ENCODE data around the gene KRT34.
"Not testable (repeated sequence)": the region's sequence is repeated elsewhere in the genome, so short reads cannot be mapped to it uniquely, and the experiment has no call there.

The KRT34 gene

DNA sequence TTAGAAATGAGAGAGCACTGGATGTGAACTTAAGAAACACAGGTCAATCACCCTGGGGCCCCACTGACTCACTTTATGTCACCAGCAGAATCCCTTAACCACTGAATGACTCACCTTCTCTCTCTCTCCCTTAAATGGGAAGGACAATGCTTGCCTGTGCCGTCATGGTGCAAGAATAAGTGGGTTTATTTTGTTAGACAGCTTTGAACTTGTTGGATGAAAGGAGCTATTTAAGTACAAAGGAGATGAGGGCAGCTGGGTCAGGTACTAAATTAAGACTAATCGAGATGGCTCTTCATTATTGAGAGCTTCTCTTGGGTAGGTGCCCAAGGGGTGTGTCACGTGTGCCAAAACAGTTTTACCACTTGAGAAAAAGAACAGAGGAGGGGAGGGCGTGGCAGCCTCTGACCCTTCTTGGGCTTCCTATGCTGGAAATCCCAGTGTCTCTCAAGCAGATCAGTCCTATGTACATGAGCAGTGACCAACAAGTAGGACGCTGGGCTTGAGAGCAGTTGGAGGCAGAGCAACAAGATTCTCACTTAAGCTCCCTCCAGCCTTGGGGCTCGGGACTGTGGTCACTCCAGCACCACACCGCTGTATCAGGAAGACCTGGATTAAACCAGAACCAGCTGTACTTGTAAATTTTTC is 22.0 kb upstream of the KRT34 start:
- no peak for DNase-seq (ENCODE audit: low read depth, low spot score)

- DNase-seq (ENCODE audit: low read depth, low spot score), result no peak
These were observed 21.4 kb upstream of the KRT34 start for GRCh38 chr17:41403404-41404023.

DNA sequence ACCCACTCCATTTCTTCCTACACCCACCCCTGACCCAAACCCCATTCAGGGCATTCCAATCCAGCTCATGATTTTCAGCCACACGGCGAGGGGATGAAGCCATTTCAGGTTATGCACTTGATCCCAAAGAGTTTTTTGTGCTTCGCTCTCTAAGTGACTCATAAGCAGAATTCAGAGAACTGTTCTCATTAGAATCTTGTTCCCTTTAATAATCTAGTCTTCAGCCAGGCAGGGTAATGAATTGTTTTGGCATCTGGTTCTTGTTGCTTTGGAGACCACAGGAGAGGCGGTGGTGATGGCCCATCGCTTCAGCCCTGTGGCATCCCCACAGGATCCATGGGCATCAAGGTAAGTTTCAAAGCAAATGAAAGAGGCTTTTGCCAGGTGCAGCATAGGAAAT is 20.1 kb upstream of the KRT34 start:
- DNase-seq (ENCODE audit: low read depth, low spot score), result no peak

DNA sequence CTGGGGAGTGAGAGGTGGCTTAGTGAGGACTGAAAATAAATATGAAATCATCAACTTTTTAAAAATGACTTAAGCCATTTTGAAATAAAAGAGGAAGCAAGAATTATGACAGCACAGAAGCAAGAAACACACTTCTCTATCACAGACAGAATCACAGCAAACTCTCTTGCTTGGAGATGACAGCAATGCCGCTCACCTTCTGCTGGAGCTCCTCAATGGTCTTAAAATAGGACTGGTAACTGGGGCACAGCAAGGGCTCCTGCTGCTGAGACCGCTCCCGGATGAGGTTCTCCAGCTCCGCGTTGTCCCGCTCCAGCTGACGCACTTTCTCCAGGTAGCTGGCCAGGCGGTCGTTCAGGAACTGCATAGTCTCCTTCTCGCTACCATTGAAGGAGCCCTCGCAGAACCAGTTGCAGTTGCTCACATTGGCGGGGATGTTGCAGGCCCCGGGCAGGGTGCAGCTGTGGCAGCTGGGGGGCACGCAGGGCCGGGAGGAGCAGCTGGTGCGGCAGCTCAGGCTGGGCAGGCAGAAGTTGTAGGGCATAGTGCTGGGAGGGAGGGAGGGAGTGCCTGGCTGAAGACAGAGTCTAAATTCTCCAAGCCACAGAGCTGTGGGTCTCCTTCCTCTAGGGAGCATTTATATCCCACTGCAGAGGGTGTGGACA is 15.0 kb upstream of the KRT34 start, which contains the start of gene KRT31:
KRT31 (minus strand) TSS at position 613 of the 665 bp plus-strand sequence; CDS start at position 544, 69 bp downstream.
- DNase-seq (ENCODE audit: low read depth, low spot score), result no peak

- no peak for DNase-seq (ENCODE audit: low read depth, low spot score)
These were observed 14.2 kb upstream of the KRT34 start for GRCh38 chr17:41396340-41396739.

DNA sequence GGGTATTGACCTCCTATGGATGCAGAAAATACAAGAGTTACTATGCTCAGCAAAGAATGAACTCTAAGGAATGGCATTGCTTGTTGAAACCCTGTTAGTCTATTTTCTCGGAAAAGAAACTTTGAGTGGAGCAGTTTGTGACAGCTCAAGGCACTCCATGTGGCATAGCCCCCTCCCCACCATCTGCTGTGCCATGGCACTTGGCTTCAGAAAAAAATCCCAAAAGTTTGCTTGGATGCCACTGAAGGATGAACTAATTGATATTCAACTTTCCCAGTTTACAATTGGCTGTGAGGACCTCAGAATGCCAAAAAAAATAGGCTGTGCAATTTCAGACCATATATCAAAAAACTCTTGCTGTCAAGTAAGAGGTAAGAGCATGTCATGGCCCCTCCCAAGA is 13.5 kb upstream of the KRT34 start:
- no peak for DNase-seq (ENCODE audit: low read depth, low spot score)

DNA sequence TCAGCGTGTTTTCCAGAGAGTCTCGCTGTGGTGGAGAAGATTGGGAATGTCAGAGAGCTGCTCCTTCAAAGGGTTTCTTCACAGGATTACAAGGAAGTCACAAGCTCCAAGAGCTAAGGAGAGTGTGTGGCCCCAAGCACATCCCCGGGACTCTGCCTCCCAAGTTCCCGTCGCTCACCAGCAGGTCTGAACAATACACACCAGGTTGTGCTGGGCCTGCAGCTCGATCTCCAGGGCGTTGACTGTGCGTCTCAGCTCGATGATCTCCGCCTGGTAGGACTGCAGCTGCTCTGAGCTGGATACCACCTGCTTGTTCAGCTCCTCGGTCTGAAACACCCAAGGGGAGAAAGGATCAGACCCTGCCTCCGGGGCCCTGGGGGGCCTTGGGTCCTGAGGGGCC is 12.9 kb upstream of the KRT34 start:
- not testable (repeated sequence) for DNase-seq (ENCODE audit: low read depth, low spot score)

GRCh38 chr17:41394254-41394996 is 12.3 kb upstream of the KRT34 start:
- DNase-seq (ENCODE audit: low read depth, low spot score), result no peak

DNA sequence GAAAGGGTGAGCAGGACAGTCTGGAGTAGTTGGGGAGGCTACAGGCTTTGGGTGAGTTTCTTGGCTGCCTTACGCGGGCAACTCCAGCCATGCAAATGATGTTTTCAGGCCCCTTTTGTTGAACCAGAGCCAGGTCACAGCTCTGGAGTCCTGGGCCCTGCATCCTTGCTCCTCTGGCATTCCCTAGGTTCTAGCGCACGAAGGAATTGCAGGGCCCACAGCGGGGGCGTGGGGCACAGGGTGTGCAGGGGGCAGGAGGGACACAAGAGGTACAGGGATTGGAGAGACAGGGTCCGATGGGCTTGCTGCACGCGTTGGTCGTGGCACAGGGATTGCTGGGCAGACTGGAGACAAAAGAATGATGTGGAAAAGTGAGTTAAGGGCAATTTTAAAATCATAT is 11.7 kb upstream of the KRT34 start:
- DNase-seq (ENCODE audit: low read depth, low spot score), result no peak

DNA sequence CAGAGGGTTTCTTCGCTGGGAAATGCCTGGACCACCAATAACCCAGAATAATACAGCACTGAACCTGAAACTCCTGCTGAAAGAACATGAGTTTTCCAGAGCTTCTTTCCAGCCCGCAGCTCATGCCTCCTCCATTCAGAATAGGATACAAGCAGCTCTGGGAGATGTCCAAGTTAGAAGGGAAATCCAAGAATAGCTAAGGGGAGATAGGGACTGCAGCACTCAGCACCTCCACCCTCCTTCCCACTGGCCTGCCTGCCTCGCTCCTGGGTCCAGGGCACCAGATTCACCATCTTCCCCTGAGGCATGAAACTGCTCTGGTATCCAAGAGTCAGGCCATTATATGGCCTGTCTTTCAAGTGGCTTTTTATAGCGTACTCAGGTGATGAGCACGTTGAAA is 11.2 kb upstream of the KRT34 start:
- DNase-seq (ENCODE audit: low read depth, low spot score), result no peak

DNA sequence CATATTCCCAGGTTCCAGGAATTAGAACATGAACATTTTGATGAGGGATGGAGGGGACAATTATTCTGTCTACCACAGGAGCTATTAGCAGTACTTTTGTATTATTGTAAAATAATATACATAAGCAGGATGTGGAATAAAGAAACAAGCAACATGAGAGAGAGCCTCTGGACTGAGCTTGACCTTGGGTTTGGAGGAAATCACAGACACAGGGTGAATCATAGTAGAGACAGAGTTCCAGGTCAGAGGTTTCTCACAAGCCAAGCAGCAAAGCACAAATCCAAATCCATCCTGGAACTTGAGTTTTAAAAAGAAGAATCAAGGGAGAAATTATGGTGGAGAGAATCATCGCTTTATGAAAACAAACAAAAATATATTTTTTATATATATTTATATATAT is 10.2 kb upstream of the KRT34 start:
- no peak for DNase-seq (ENCODE audit: low read depth, low spot score)

GRCh38 chr17:41391535-41391934 is 9.4 kb upstream of the KRT34 start:
- no peak for DNase-seq (ENCODE audit: low read depth, low spot score)

GRCh38 chr17:41390411-41390938 is 8.4 kb upstream of the KRT34 start:
- DNase-seq (ENCODE audit: low read depth, low spot score), result no peak

DNA sequence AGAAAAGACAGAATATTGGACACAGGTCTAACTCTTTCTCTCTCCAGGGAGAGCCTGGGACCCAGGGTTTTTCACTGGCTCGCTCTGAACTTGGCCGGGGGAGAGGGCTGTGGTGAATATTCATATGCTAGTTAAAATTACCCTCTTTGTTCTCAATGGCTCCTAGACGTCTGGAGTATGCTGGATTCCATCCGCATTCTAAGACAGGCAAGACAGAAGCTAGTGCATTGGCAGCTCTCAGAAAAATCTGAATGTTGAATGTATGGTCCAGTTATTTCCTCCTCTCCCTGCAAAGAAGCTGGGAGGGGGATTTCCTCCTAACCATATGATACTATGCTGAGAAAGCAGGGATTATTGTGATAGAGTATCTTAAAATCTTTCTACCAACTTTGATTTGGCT is 5.6 kb upstream of the KRT34 start:
- no peak for DNase-seq (ENCODE audit: low read depth, low spot score)

- DNase-seq (ENCODE audit: low read depth, low spot score), result no peak
These were observed 4.1 kb upstream of the KRT34 start for GRCh38 chr17:41386227-41386626.

DNA sequence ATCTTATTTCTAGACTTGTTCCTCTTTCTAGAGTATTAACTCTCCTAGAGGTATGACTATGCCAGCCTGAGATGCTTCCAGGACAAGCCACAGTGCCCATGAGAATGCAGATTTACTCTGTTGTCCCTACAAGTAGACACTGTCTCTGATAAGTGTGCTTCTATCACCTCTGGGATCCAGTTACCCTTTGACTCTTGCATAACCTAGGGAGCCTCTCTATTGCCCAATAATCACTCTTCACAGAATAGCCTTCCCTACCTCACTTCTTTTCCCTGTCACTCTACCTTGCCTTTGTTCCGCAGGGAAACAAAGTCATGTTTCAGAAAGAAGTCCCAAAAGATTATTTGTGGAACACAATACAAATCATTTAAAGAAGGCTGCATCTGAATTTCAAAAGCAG is 1.6 kb upstream of the KRT34 start:
- DNase-seq (ENCODE audit: low read depth, low spot score), result no peak

DNA sequence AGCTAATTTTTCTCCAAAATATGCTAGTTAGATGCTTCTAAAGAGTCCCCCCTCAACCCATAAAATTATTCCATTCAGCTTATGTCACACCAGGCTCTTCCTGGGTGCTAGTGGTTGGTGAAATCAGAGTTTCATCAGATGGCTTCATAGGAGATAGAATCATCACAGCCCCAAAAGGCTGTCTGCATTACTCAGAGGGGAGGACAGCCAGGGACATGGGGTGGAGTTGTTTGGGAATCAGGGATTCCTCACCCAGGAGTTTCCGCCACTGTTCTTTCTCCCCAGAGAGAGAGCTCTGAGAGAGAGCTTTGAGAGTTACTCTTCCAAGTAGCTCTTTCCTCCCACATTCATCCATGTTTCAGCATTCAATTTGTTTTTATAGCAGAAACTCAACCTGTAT is 288 bp upstream of the KRT34 start:
- no peak for DNase-seq (ENCODE audit: low read depth, low spot score)

GRCh38 chr17:41380091-41380490 is 2.0 kb downstream of the KRT34 start:
- not testable (repeated sequence) for DNase-seq (ENCODE audit: low read depth, low spot score)

GRCh38 chr17:41377546-41377945 is 4.6 kb downstream of the KRT34 start:
- no peak for DNase-seq (ENCODE audit: low read depth, low spot score)

- DNase-seq (ENCODE audit: low read depth, low spot score), result no peak
These were observed 12.4 kb downstream of the KRT34 start, which contains the start of gene KRT33B for GRCh38 chr17:41369713-41370112. TSS of gene KRT33B (minus strand) at chr17:41369813. CDS start at chr17:41369750, 63 bp downstream.

- no peak for DNase-seq (ENCODE audit: low read depth, low spot score)
These were observed 13.1 kb downstream of the KRT34 start for GRCh38 chr17:41369023-41369422.
